Loucy (cell line): Measurements from ENCODE around the gene EIF2D.

Experiments used
- H2AFZ ChIP-seq: fragments of 200-600 bp; sonication (generic); 2 replicates; pipeline ENCODE4 v1.6.0; 2016; ENCODE audit warnings: antibody characterized with exemption, mild to moderate bottlenecking, low read length, moderate library complexity
- H3F3A ChIP-seq: fragments of 200-600 bp; 2 replicates; pipeline ENCODE4 v1.6.0; 2016; ENCODE audit warnings: antibody characterized with exemption, low read depth, mild to moderate bottlenecking
- H3K27me3 ChIP-seq: fragments of 200-600 bp; sonication (generic); 2 replicates; pipeline ENCODE4 v1.6.1; 2014; ENCODE audit warnings: low read length, mild to moderate bottlenecking; ENCODE audit not compliant: insufficient read depth, poor library complexity, severe bottlenecking
- H3K36me3 ChIP-seq: fragments of 200-600 bp; sonication (generic); 2 replicates; pipeline ENCODE4 v1.6.1; 2016; ENCODE audit warnings: low read length; ENCODE audit not compliant: insufficient read depth
- H3K4me1 ChIP-seq: fragments of 200-600 bp; sonication (generic); 2 replicates; pipeline ENCODE4 v1.5.1; 2014; ENCODE audit warnings: low read length, mild to moderate bottlenecking; ENCODE audit not compliant: insufficient read depth, poor library complexity, severe bottlenecking
- H3K4me2 ChIP-seq: fragments of 200-600 bp; sonication (generic); 2 replicates; pipeline ENCODE4 v1.6.0; 2014; ENCODE audit warnings: antibody characterized with exemption, low read length, low read depth, mild to moderate bottlenecking; ENCODE audit not compliant: poor library complexity, severe bottlenecking
- H3K4me3 ChIP-seq: fragments of 200-600 bp; sonication (generic); 2 replicates; pipeline ENCODE4 v1.5.1; 2014; ENCODE audit warnings: low read length, mild to moderate bottlenecking, mixed read lengths; ENCODE audit not compliant: poor library complexity, severe bottlenecking
- H3K79me2 ChIP-seq: fragments of 200-600 bp; sonication (generic); 2 replicates; pipeline ENCODE4 v1.6.1; 2014; ENCODE audit warnings: low read length; ENCODE audit not compliant: insufficient read depth
- H3K9ac ChIP-seq: fragments of 200-600 bp; sonication (generic); 2 replicates; pipeline ENCODE4 v1.6.0; 2014; ENCODE audit warnings: mild to moderate bottlenecking, low read depth, low read length, moderate library complexity; ENCODE audit not compliant: poor library complexity, severe bottlenecking
- H3K9me2 ChIP-seq: fragments of 200-600 bp; sonication (generic); replicated peaks from 2 replicates; pipeline ENCODE4 v1.6.1; 2016; ENCODE audit warnings: low read depth, low read length, mixed read lengths
- H3K9me3 ChIP-seq: fragments of 200-600 bp; sonication (generic); 2 replicates; pipeline ENCODE4 v1.6.1; 2014; ENCODE audit warnings: mild to moderate bottlenecking, antibody characterized with exemption, low read length, low read depth; ENCODE audit not compliant: insufficient read depth
- H4K20me1 ChIP-seq: fragments of 200-600 bp; sonication (generic); 2 replicates; pipeline ENCODE4 v1.6.0; 2014; ENCODE audit warnings: antibody characterized with exemption, low read length, mild to moderate bottlenecking; ENCODE audit not compliant: insufficient read depth, poor library complexity, severe bottlenecking
- CTCF ChIP-seq: fragments of 200-600 bp; sonication (generic); conservative IDR thresholded peaks from 2 replicates; pipeline ENCODE4 v1.5.1; 2014; ENCODE audit warnings: mild to moderate bottlenecking, antibody characterized with exemption, low read length
- EZH2phosphoT487 ChIP-seq: fragments of 200-600 bp; IDR thresholded peaks from 2 replicates; pipeline ENCODE4 v1.6.1; 2018; ENCODE audit warnings: antibody characterized with exemption, mild to moderate bottlenecking, moderate library complexity, borderline replicate concordance

Gene EIF2D

DNA sequence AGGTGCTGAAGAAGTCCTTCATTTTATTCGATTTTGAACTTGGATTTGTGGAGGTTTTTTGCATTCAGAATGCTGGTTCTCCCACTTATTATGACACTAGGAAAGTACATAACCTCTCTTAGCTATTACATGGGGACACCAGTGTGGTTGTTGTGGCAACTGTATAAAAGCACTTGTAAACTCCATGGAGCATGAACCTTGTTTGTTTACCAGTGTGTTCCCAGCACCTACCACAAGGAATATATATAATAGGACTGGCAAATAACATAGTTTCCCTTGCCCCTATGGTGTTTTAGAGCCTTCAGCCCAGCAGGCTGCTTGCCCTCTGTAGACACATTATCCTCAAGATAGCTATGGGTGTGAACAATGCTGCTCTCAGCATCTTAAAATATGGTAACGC lies 61.8 kb downstream of the EIF2D start:
- Histone ChIP-seq H3K4me1 (peaks cover 22% of the 10 kb centered on the region), H3F3A (no peaks in the 10 kb centered on the region), H3K27me3 (no peaks in the 10 kb centered on the region), H3K9me3 (no peaks in the 10 kb centered on the region), H3K79me2 (no peaks in the 10 kb centered on the region), H4K20me1 (no peaks in the 10 kb centered on the region), H3K36me3 (no peaks in the 10 kb centered on the region), H2AFZ (no peak overlapping the region), H3K4me2 (no peak overlapping the region), H3K9ac (no peak overlapping the region), H3K4me3 (no peak overlapping the region), H3K9me2 (no peaks in the 10 kb centered on the region)
- TF ChIP-seq CTCF (no peak), EZH2phosphoT487 (no peak)

- no peaks in the 10 kb centered on the region for H3K36me3 ChIP-seq
- no peaks in the 10 kb centered on the region for H3K9me3 ChIP-seq
- TF ChIP-seq CTCF (no peak), EZH2phosphoT487 (no peak)
- H4K20me1 ChIP-seq, result no peaks in the 10 kb centered on the region
- H3K9me2 ChIP-seq, result no peaks in the 10 kb centered on the region
- no peak overlapping the region for H3K9ac ChIP-seq
- no peak overlapping the region for H3K4me3 ChIP-seq
- H3K4me2 ChIP-seq, result no peak overlapping the region
- H3K27me3 ChIP-seq, result no peaks in the 10 kb centered on the region
- no peaks in the 10 kb centered on the region for H3K79me2 ChIP-seq
- no peak overlapping the region for H2AFZ ChIP-seq
- H3F3A ChIP-seq, result no peaks in the 10 kb centered on the region
- H3K4me1 ChIP-seq, result peaks cover 9% of the 10 kb centered on the region
These were observed 65.2 kb downstream of the EIF2D start for GRCh38 chr1:206547104-206547503.

GRCh38 chr1:206545351-206545750 lies 66.9 kb downstream of the EIF2D start:
- Histone ChIP-seq H2AFZ (no peak overlapping the region), H3K79me2 (no peaks in the 10 kb centered on the region), H3K9ac (no peak overlapping the region), H3K9me3 (no peaks in the 10 kb centered on the region), H3K4me1 (no peaks in the 10 kb centered on the region), H3F3A (no peaks in the 10 kb centered on the region), H3K4me3 (no peak overlapping the region), H4K20me1 (no peaks in the 10 kb centered on the region), H3K36me3 (no peaks in the 10 kb centered on the region), H3K9me2 (no peaks in the 10 kb centered on the region), H3K27me3 (no peaks in the 10 kb centered on the region), H3K4me2 (no peak overlapping the region)
- TF ChIP-seq EZH2phosphoT487, result no peak
- TF ChIP-seq CTCF, result no peak
